ENCODE data around the gene IL10RB.

DNA sequence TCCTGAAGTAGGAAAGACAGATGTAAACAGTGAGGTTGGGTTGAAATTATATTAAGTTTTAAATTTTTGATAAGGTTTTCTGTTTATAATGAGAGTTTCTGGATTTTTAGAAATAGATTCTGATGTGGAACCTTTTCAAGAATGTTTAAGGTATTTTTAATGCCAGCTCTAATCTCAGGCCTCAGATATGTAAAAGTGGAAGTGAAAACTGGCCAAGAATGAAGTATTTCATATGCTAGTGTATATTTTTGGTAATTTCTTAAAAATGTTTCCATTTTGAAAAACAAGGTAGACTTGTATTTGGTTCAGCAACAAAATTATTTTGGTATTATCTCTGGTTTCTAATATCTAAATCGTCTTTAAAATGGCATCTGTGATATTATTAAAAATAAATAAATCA, 73.0 kb downstream of the IL10RB start:
- TF ChIP-seq POLR2A (IDR thresholded peaks at IDR 0.05; ENCODE audit: low read depth, low read length) (no peak), CHD1 (IDR thresholded peaks at IDR 0.05; ENCODE audit: low read depth, low read length) (no peak), MAFK (IDR thresholded peaks at IDR 0.05; ENCODE audit: low read depth, low read length) (no peak), BHLHE40 (IDR thresholded peaks at IDR 0.05; ENCODE audit: low read depth, low read length) (no peak), RFX5 (IDR thresholded peaks at IDR 0.05; ENCODE audit: low read depth, low read length) (no peak)
- TF ChIP-seq, protein P1, sequence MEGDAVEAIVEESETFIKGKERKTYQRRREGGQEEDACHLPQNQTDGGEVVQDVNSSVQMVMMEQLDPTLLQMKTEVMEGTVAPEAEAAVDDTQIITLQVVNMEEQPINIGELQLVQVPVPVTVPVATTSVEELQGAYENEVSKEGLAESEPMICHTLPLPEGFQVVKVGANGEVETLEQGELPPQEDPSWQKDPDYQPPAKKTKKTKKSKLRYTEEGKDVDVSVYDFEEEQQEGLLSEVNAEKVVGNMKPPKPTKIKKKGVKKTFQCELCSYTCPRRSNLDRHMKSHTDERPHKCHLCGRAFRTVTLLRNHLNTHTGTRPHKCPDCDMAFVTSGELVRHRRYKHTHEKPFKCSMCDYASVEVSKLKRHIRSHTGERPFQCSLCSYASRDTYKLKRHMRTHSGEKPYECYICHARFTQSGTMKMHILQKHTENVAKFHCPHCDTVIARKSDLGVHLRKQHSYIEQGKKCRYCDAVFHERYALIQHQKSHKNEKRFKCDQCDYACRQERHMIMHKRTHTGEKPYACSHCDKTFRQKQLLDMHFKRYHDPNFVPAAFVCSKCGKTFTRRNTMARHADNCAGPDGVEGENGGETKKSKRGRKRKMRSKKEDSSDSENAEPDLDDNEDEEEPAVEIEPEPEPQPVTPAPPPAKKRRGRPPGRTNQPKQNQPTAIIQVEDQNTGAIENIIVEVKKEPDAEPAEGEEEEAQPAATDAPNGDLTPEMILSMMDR (conservative IDR thresholded peaks at IDR 0.05; ENCODE audit: low read depth, low read length): no peak
- TF ChIP-seq, protein P2, sequence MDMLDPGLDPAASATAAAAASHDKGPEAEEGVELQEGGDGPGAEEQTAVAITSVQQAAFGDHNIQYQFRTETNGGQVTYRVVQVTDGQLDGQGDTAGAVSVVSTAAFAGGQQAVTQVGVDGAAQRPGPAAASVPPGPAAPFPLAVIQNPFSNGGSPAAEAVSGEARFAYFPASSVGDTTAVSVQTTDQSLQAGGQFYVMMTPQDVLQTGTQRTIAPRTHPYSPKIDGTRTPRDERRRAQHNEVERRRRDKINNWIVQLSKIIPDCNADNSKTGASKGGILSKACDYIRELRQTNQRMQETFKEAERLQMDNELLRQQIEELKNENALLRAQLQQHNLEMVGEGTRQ (IDR thresholded peaks at IDR 0.05; ENCODE audit: low read depth, low read length): no peak
- TF ChIP-seq, protein P3, sequence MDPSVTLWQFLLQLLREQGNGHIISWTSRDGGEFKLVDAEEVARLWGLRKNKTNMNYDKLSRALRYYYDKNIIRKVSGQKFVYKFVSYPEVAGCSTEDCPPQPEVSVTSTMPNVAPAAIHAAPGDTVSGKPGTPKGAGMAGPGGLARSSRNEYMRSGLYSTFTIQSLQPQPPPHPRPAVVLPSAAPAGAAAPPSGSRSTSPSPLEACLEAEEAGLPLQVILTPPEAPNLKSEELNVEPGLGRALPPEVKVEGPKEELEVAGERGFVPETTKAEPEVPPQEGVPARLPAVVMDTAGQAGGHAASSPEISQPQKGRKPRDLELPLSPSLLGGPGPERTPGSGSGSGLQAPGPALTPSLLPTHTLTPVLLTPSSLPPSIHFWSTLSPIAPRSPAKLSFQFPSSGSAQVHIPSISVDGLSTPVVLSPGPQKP (IDR thresholded peaks at IDR 0.05; ENCODE audit: borderline replicate concordance, low read depth, low read length): no peak

Data from IMR-90 (cell line).